Suppressor macrophage treated with lipopolysaccharide for 1 hour (primary cell): ENCODE results near the gene PTPRN2.
A peak's percentile ranks its signal among the peaks of the same experiment; 100 is the strongest.

Source experiments
- DNase-seq, 3 donors: peaks; one replicate each; pipeline ENCODE4 v3.0.0-alpha.2; 2020 to 2022

PTPRN2 gene

GRCh38 chr7:158019726-158020705, 567.6 kb downstream of the PTPRN2 start:
- DNase-seq = no peak

DNA sequence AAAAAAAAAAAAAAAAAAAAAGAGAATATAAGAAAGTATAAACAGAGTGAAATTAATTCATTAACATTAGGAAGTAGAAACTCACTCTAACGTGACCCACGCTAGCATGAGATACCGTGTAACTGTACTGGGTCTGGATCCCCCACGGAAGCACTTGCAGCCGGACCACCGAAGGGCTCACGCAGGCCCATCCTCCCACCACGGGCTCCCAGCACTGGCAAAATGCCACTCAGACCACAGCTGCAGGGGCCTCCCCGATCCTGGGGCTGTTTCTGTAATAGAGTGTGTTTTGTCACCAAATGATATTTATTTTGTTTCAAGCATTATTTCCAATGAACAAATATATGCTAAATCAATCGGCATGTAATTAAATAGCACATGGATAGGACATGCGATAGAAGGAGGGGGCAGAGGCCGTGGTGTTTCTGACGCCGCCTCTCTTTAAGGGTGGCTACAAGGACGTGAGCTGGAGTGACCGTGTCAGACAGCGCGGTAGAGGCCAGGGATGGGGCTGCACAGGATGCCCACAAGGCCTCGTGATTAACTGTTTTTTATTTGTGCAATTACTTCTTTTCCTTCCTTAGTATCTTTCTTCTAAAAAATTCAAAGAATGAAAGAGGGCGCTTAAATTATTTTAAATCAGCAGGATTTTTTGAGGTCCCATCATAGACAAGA, 568.5 kb downstream of the PTPRN2 start:
- DNase-seq = no peak

DNA sequence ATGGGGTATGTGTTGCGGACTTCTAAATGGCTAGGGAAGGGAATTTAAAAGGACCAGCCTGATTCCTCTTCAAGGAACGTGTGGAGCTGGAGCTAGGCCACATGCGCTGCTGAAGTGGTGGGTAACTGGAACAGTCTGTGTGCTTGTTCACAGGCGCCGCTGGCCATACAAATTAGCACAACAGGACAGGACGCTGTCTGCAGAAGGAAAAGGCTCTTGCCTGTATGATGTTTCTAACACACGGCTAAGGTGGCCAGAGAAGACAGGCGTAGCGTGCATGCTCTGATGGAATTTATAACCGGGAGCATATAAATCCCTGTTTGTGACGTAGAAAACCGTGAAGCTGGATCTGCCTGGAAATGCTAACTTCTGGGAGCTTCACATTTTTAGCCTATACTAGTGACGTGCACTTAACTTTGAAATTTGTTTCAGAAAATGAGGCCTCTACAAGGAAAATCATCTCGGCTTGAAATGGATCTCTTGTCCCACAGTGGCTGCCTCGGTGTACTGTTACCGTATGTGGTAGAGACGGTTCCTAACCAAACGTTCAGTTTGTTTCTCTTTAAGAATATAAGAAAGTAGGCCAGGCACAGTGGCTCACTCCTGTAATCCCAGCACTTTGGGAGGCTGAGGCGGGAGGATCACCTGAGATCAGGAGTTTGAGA, 569.4 kb downstream of the PTPRN2 start:
- DNase-seq = no peak

- DNase-seq = peak in 1 of 3 donors; percentile 13
These were observed 570.2 kb downstream of the PTPRN2 start for GRCh38 chr7:158017111-158018097.

DNA sequence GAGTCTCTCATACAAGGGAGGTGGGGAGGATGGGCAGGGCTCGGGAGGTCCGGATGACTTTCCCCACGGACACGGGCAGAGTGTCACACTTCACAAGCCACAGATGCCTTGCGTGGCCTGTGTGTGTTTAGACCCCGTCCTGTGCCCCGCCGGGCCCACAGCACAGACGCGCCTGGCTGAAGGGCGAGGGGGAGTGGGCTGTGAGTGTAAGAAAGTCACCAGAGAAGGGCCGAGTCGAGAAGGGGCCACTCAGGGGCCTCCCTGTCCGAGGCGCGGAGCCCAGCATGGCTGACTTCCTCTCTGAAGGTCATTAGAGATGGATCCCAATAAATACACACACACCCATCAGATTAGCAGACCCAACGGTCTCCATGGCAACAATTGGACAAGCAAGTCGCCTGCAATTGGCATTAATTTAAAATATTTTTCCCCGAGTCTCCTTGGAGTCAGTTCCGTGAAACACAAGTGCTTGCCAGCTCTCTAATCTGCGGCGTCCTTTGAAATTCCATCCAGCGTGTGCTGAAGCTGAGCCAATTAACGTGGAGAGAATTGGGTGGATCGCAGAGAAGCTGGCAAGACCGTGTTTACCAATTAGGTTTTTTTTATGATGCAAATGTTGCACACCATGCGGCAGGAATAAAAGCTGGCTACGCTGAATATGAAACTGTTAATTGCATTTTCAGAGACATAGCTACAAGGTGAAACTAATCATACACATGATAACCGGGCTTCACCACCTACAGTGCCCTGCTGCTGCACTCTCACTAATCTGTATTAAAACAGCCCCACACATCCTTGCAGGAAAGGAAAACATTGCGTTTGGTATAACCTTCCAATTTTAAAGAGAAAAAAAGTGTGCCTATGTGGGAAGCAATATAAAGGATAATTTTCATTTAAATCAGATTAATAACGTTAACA, 571.2 kb downstream of the PTPRN2 start:
- no peak for DNase-seq

- no peak for DNase-seq
These were observed 572.0 kb downstream of the PTPRN2 start for GRCh38 chr7:158015403-158016179.

DNA sequence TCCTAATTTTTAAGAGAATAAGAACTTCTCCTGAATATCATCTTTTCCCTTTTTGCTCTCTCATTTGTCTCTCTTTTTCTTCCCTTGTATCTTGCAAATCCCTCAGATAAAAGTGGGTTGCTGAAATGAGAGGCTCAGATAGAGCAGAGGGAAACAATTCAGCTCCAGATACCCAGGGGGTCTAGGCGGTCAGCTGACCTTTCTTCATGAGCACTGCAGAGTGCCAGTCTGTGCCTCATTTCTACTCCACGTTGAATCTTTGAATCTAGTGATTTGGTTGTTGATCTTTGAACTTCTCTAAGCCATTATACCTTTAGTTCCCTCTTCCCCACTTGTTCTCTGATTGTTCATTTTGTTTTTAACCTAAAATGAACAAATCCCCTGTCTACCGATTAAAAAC, 572.6 kb downstream of the PTPRN2 start:
- no peak for DNase-seq

DNA sequence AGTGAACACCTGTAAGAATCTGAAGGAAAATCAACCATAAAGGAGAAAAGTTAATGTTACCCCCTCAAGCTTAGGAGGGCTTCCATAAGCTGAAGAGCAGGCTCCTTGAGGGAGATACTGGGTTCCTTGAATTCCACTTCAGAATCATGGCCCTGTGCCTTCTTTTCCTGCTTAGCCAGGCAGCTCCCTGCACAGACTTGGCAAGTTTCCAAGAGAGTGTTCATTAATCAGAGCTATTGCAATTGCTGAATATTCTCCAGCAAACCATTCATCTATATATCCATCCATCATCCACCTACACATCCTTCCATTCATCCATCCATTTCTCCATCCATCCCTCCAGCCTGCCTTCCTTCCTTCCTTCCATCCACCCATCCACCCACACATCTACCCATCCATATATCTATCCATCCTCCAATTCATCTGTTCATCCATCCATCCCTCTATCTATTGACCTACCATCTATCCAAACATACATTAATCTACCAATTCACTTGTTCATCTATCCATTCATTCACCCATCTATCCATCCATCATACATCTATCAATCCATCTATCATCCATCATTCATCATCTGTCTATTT, 574.4 kb downstream of the PTPRN2 start:
- DNase-seq = peak in 2 of 3 donors; percentile 3 to 5

GRCh38 chr7:158011941-158012340, 575.7 kb downstream of the PTPRN2 start:
- no peak for DNase-seq

GRCh38 chr7:158010961-158011693, 576.5 kb downstream of the PTPRN2 start:
- DNase-seq = no peak

GRCh38 chr7:158009886-158010285, 577.7 kb downstream of the PTPRN2 start:
- DNase-seq = no peak

DNA sequence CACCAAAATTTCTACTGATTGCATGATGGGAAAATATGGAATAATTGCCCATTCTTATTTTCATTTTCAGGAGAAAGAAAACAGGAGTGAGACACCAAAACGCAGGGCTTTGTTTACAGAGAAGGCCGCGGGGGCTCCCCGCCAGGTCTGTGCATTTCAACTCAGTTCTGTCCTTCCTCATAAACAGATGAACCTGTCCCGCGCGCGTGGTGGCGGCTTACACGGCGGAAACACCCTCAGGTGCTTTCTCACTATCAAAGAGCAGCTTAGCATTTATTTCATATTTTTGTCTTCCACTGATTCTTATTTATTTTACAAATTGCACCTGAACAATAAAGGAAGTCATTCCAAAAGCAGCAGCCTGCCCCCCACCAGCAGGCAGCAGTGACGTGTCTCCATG, 579.4 kb downstream of the PTPRN2 start:
- DNase-seq = no peak

DNA sequence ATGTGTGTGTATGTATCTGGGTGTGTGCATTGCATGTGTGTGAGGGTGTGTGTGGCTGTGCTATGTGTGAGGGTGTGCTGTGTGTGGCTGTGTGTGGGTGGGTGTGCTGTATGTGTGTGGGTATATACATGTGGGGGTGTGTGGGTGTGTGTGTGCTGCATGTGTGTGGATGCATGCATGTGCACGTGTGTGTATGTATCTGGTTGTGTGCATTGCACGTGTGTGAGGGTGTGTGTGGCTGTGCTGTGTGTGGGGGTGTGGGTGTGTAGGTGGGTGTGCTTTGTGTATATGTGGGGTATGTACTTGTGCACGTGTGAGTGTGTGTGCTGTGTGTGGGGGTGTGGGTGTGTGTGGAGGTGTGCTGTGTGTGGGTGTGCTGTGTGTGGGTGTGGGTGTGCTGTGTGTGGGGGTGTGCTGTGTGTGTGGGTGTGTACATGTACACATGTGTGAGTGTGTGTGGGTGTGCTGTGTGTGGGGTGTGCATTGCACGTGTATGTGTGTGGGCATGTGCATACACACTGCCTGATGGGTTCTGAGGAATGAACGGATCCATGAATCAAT, 579.8 kb downstream of the PTPRN2 start:
- no peak for DNase-seq

GRCh38 chr7:158006841-158007696, 580.6 kb downstream of the PTPRN2 start:
- no peak for DNase-seq

DNA sequence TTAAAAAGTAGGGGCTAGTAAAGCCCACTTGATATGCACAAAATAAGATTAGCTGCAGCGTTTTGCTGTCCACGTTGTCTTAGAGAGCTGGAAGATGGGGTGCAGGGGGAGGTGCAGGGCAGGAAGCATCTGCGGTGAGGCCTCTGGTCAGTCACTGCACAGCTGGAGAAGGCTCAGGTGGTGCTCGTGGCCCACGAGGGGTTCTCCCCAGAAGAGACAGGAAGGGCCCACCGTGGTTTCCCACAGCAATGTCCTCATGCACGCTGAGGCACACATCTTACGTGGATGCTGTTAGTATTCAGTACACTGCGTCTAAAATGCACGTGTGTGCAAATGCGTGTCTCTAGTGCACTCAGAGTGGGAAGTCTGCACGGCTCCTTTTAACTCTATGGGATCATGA, 582.1 kb downstream of the PTPRN2 start:
- DNase-seq = no peak

GRCh38 chr7:158004123-158004490, 583.5 kb downstream of the PTPRN2 start:
- DNase-seq = no peak

DNA sequence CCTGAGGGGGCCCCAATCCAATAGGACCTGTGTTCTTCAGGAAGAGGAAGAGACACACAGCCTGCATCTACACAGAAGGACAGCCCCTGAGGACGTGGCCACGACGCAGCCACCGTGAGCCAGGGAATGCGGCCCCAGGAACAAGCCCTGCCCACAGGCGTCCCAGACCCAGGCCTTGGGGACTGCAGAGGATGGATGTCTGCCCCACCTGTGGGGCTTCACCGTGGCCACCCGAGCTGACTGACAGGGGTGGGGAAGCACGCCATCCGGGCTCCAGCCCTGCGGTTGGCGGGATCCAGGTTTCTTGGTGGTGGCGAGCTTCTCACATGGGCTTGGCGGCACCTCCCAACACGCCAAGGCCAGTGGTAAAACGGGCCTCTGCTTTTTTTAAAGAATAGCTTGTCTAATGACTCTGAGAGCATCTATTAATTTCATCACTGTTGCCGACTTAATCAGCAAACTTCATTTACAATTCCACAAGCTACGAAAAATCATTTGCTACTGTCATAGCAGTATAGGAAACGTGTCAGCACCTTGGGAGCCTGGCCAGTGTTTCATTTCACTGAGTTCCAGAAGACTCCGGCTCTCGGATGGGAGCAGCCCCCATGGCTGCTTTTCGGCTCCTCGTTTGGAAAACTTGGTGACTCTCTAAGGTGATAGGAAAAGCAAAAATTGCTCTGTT, 584.0 kb downstream of the PTPRN2 start:
- no peak for DNase-seq
